ENCODE results near the gene STX7.

STX7 gene

DNA sequence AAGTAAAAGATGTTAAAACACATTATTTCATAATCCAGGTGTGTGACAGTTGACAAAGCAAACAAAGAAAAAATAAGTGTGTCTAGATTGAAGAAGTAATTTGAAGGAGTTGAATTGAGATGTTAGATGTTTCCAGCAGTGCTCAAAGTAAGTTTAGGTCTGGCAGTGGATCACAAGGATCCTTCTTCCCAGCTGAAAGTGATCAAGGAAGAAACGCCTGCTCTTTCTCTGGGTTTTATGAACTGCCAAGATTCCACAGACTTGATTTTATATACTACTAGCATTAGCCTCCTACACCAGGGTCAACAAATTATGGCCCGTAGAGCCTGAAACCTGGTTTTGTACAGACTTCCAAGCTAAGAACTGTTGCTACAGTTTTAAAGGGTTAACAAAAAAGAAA lies 30.3 kb downstream of the STX7 start:
- Histone ChIP-seq H3K4me1 (ENCODE audit: control insufficient read depth in 5 of 5, insufficient read depth in 5 of 5, low read length in 5 of 5) (peaks cover 0 to 17% (median 6%) of the 10 kb centered on the region in 5 donors), H3K36me3 (ENCODE audit: control insufficient read depth in 5 of 5, insufficient read depth in 5 of 5, low read length in 5 of 5) (peaks cover 0 to 3% (median 0%) of the 10 kb centered on the region in 5 donors), H3K9ac (ENCODE audit: low read length in 5 of 5) (no peak overlapping the region), H3K27me3 (ENCODE audit: control insufficient read depth in 5 of 5, insufficient read depth in 4 of 5, low read length in 5 of 5) (no peaks in the 10 kb centered on the region), H3K4me3 (ENCODE audit: low read depth in 1 of 5, low read length in 5 of 5) (no peak overlapping the region), H3K27ac (ENCODE audit: low read depth, low read length) (no peak overlapping the region), H3K9me3 (ENCODE audit: control insufficient read depth in 5 of 5, low read length in 5 of 5) (no peaks in the 10 kb centered on the region)

DNA sequence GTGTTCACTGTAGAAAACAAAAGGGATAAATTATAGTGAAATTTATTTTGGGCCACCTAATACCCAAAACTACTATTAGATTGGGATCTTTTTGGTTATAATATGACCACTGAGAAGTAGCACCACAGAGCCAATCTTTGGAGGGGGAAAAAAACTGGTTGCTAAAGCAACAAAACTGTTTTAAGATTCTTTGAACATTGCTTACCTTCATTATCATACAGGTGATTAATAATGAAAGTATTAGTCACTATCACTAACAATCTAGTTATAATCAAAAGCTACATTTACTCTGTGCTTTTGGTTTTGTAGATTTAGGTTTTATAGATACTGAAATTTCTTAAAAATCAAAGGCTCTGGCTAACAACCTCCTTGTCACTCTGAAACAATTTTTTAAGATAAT lies 31.7 kb downstream of the STX7 start:
- H3K9me3 ChIP-seq (ENCODE audit: control insufficient read depth in 5 of 5, low read length in 5 of 5): no peaks in the 10 kb centered on the region
- no peaks in the 10 kb centered on the region for H3K27me3 ChIP-seq (ENCODE audit: control insufficient read depth in 5 of 5, insufficient read depth in 4 of 5, low read length in 5 of 5)
- peaks cover 0 to 17% (median 13%) of the 10 kb centered on the region in 5 donors for H3K4me1 ChIP-seq (ENCODE audit: control insufficient read depth in 5 of 5, insufficient read depth in 5 of 5, low read length in 5 of 5)
- no peaks in the 10 kb centered on the region for H3K36me3 ChIP-seq (ENCODE audit: control insufficient read depth in 5 of 5, insufficient read depth in 5 of 5, low read length in 5 of 5)
- no peak overlapping the region for H3K9ac ChIP-seq (ENCODE audit: low read length in 5 of 5)
- no peak overlapping the region for H3K4me3 ChIP-seq (ENCODE audit: low read depth in 1 of 5, low read length in 5 of 5)
- H3K27ac ChIP-seq (ENCODE audit: low read depth, low read length): no peak overlapping the region

DNA sequence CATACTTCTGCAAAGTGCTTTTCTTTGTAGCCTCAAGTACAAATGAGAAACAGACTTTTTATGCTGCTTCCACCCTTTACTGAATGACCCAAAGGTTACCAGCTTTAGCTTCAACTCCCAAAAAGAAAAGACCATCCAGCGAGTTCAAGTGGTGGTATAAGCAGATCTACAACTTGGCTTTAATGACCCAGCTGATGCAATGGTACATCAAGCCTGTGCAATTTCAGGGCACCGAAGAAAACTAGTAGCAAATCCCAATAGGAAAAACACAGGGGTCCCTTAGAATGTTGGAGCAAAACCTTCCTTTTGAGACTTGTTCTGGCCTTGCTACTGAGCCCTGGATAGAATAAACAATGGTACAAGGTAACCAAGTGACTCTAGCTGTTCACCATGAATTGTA lies 33.8 kb downstream of the STX7 start:
- no peaks in the 10 kb centered on the region for H3K27me3 ChIP-seq (ENCODE audit: control insufficient read depth in 5 of 5, insufficient read depth in 4 of 5, low read length in 5 of 5)
- H3K27ac ChIP-seq (ENCODE audit: low read depth, low read length): no peak overlapping the region
- peaks cover 0 to 17% (median 13%) of the 10 kb centered on the region in 5 donors for H3K4me1 ChIP-seq (ENCODE audit: control insufficient read depth in 5 of 5, insufficient read depth in 5 of 5, low read length in 5 of 5)
- no peak overlapping the region for H3K9ac ChIP-seq (ENCODE audit: low read length in 5 of 5)
- no peaks in the 10 kb centered on the region for H3K9me3 ChIP-seq (ENCODE audit: control insufficient read depth in 5 of 5, low read length in 5 of 5)
- no peak overlapping the region for H3K4me3 ChIP-seq (ENCODE audit: low read depth in 1 of 5, low read length in 5 of 5)
- H3K36me3 ChIP-seq (ENCODE audit: control insufficient read depth in 5 of 5, insufficient read depth in 5 of 5, low read length in 5 of 5): peaks cover 0 to 3% (median 0%) of the 10 kb centered on the region in 5 donors

DNA sequence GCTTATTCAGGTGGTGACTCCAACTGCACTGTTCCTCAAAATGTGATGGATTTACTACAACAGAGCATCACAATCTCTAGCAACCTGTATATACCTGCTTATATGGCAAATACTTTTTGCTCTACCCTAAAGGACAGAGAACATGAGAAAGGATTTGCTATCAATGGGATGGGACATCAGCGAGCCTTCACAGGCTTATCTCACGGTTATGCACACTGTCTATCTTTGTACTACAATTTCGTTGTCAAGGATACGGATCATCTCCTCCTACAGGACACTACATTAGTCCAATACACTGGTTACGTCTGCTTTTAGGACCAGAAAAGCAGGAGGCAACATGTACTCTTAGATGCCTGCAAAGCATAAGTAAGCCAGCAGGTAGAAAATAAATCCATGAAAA lies 34.2 kb downstream of the STX7 start:
- no peaks in the 10 kb centered on the region for H3K9me3 ChIP-seq (ENCODE audit: control insufficient read depth in 5 of 5, low read length in 5 of 5)
- H3K4me1 ChIP-seq (ENCODE audit: control insufficient read depth in 5 of 5, insufficient read depth in 5 of 5, low read length in 5 of 5): peaks cover 0 to 17% (median 13%) of the 10 kb centered on the region in 5 donors
- H3K9ac ChIP-seq (ENCODE audit: low read length in 5 of 5): no peak overlapping the region
- H3K36me3 ChIP-seq (ENCODE audit: control insufficient read depth in 5 of 5, insufficient read depth in 5 of 5, low read length in 5 of 5): peaks cover 0 to 5% (median 0%) of the 10 kb centered on the region in 5 donors
- no peak overlapping the region for H3K27ac ChIP-seq (ENCODE audit: low read depth, low read length)
- no peak overlapping the region for H3K4me3 ChIP-seq (ENCODE audit: low read depth in 1 of 5, low read length in 5 of 5)
- H3K27me3 ChIP-seq (ENCODE audit: control insufficient read depth in 5 of 5, insufficient read depth in 4 of 5, low read length in 5 of 5): no peaks in the 10 kb centered on the region

DNA sequence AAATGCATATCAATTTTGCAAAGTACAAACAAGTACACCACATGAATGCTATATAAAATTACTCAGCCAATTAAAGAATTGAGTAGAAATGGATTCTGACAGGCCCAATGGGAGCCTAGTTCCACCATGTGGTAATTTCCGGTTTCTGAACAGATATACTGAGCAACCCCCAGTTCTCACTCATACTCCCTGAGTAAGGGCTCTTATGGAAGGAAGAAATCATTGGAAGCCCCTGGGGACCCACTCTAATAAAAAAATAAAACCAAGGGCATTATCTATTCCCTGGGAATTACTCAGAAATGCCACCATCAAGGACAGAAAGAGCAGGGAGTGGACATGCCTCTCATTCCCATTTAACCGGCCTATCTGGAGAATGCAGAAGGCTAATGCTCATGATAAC lies 34.6 kb downstream of the STX7 start:
- Histone ChIP-seq H3K27me3 (ENCODE audit: control insufficient read depth in 5 of 5, insufficient read depth in 4 of 5, low read length in 5 of 5) (no peaks in the 10 kb centered on the region), H3K27ac (ENCODE audit: low read depth, low read length) (no peak overlapping the region), H3K9ac (ENCODE audit: low read length in 5 of 5) (no peak overlapping the region), H3K9me3 (ENCODE audit: control insufficient read depth in 5 of 5, low read length in 5 of 5) (no peaks in the 10 kb centered on the region), H3K4me3 (ENCODE audit: low read depth in 1 of 5, low read length in 5 of 5) (no peak overlapping the region), H3K36me3 (ENCODE audit: control insufficient read depth in 5 of 5, insufficient read depth in 5 of 5, low read length in 5 of 5) (peaks cover 0 to 6% (median 0%) of the 10 kb centered on the region in 5 donors), H3K4me1 (ENCODE audit: control insufficient read depth in 5 of 5, insufficient read depth in 5 of 5, low read length in 5 of 5) (peaks cover 0 to 17% (median 13%) of the 10 kb centered on the region in 5 donors)

DNA sequence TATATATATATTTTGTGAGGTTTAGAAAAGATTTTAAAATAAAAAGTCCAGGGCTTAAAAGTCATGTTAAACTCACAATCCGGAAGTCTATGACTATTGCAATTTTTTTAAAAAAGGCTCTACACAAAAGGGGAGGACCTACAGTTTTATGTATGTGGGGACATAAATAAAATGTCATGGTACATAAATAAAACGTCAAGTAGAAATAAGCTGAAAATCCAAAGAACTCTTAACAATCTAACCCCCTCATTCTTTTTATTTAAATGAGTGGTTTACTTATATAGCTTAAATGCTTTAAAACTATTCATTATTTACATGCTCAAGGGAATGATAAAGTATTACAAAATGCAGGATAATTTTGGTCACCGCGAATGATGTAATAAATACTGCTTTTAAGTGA lies 36.2 kb downstream of the STX7 start:
- Histone ChIP-seq H3K9me3 (ENCODE audit: control insufficient read depth in 5 of 5, low read length in 5 of 5) (no peaks in the 10 kb centered on the region), H3K27me3 (ENCODE audit: control insufficient read depth in 5 of 5, insufficient read depth in 4 of 5, low read length in 5 of 5) (no peaks in the 10 kb centered on the region)

DNA sequence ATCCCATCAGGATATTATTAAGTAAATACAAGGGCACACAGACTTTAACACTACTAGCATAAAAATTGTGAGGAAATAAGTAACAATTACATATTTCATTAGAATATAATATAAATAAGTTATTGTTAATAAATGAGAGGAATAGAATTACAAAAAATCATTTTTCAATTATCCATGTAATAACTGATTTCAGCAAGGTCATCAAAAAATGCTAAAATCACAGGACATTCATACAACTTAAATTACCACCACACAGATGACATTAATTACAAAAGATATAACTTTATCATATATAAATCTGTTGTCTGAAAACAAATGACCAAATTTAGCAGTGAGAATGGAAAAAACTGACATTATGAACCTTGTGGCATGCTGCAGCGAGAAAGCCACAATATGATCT lies 37.0 kb downstream of the STX7 start:
- H3K36me3 ChIP-seq (ENCODE audit: control insufficient read depth in 5 of 5, insufficient read depth in 5 of 5, low read length in 5 of 5): peaks cover 10 to 21% (median 14%) of the 10 kb centered on the region in 5 donors
- no peak overlapping the region for H3K4me3 ChIP-seq (ENCODE audit: low read depth in 1 of 5, low read length in 5 of 5)
- H3K4me1 ChIP-seq (ENCODE audit: control insufficient read depth in 5 of 5, insufficient read depth in 5 of 5, low read length in 5 of 5): peaks cover 0 to 13% (median 7%) of the 10 kb centered on the region in 5 donors
- no peaks in the 10 kb centered on the region for H3K9me3 ChIP-seq (ENCODE audit: control insufficient read depth in 5 of 5, low read length in 5 of 5)
- peak overlapping the region in 1 of 5 donors; percentile 60 for H3K9ac ChIP-seq (ENCODE audit: low read length in 5 of 5)
- H3K27me3 ChIP-seq (ENCODE audit: control insufficient read depth in 5 of 5, insufficient read depth in 4 of 5, low read length in 5 of 5): no peaks in the 10 kb centered on the region
- no peak overlapping the region for H3K27ac ChIP-seq (ENCODE audit: low read depth, low read length)

More for the DNA sequence above, 36.2 kb downstream of the STX7 start:
- H3K36me3 ChIP-seq (ENCODE audit: control insufficient read depth in 5 of 5, insufficient read depth in 5 of 5, low read length in 5 of 5): peaks cover 7 to 15% (median 8%) of the 10 kb centered on the region in 5 donors
- no peak overlapping the region for H3K27ac ChIP-seq (ENCODE audit: low read depth, low read length)
- no peak overlapping the region for H3K9ac ChIP-seq (ENCODE audit: low read length in 5 of 5)
- no peak overlapping the region for H3K4me3 ChIP-seq (ENCODE audit: low read depth in 1 of 5, low read length in 5 of 5)
- peaks cover 0 to 13% (median 7%) of the 10 kb centered on the region in 5 donors for H3K4me1 ChIP-seq (ENCODE audit: control insufficient read depth in 5 of 5, insufficient read depth in 5 of 5, low read length in 5 of 5)

DNA sequence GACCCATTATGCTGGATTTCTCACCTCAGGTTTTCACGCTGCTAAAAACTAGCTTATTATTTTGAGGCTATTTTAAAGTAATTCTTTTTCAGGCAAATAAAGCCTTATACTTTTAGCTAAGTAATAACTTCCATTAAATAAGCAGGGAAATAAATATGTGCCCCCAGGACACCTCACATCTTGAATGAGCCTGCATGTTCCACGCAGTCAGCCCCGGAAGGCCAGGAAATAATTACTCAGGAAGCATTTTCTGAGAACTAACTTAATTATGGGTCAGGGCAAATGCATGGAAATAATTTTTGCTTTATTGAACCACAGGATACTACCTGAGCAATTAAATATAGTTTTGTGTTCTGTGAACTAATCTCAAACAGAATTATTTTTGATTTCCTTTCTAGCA lies 41.1 kb downstream of the STX7 start:
- H3K4me3 ChIP-seq (ENCODE audit: low read depth in 1 of 5, low read length in 5 of 5): no peak overlapping the region
- no peak overlapping the region for H3K27ac ChIP-seq (ENCODE audit: low read depth, low read length)
- no peaks in the 10 kb centered on the region for H3K27me3 ChIP-seq (ENCODE audit: control insufficient read depth in 5 of 5, insufficient read depth in 4 of 5, low read length in 5 of 5)
- H3K9me3 ChIP-seq (ENCODE audit: control insufficient read depth in 5 of 5, low read length in 5 of 5): no peaks in the 10 kb centered on the region
- no peak overlapping the region for H3K9ac ChIP-seq (ENCODE audit: low read length in 5 of 5)
- H3K4me1 ChIP-seq (ENCODE audit: control insufficient read depth in 5 of 5, insufficient read depth in 5 of 5, low read length in 5 of 5): peaks cover 0 to 2% (median 1%) of the 10 kb centered on the region in 5 donors
- H3K36me3 ChIP-seq (ENCODE audit: control insufficient read depth in 5 of 5, insufficient read depth in 5 of 5, low read length in 5 of 5): peaks cover 36 to 57% (median 49%) of the 10 kb centered on the region in 5 donors

DNA sequence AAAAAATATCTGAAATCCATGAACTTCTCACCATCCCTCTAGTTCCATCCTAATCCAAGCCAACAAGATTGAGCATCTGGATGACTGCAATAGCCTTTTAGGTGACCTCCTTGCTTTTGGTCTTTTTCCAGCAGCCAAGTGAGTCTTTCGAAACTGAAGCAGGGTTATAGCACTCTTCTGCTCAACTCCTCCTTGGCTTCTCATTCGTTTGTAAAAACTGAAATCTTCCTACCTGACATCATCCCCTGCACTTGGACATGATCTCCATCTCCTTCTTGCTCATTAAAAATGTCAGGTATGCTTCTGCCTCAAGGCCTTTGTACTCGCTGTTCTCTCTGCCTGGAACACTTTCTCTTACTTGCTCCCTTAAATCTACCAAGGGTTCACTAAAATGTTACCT lies 46.0 kb downstream of the STX7 start:
- Histone ChIP-seq H3K27ac (ENCODE audit: low read depth, low read length) (no peak overlapping the region), H3K9ac (ENCODE audit: low read length in 5 of 5) (no peak overlapping the region), H3K27me3 (ENCODE audit: control insufficient read depth in 5 of 5, insufficient read depth in 4 of 5, low read length in 5 of 5) (no peaks in the 10 kb centered on the region), H3K36me3 (ENCODE audit: control insufficient read depth in 5 of 5, insufficient read depth in 5 of 5, low read length in 5 of 5) (peaks cover 63 to 82% (median 78%) of the 10 kb centered on the region in 5 donors), H3K9me3 (ENCODE audit: control insufficient read depth in 5 of 5, low read length in 5 of 5) (no peaks in the 10 kb centered on the region), H3K4me3 (ENCODE audit: low read depth in 1 of 5, low read length in 5 of 5) (no peak overlapping the region), H3K4me1 (ENCODE audit: control insufficient read depth in 5 of 5, insufficient read depth in 5 of 5, low read length in 5 of 5) (peaks cover 0 to 17% (median 8%) of the 10 kb centered on the region in 5 donors)

DNA sequence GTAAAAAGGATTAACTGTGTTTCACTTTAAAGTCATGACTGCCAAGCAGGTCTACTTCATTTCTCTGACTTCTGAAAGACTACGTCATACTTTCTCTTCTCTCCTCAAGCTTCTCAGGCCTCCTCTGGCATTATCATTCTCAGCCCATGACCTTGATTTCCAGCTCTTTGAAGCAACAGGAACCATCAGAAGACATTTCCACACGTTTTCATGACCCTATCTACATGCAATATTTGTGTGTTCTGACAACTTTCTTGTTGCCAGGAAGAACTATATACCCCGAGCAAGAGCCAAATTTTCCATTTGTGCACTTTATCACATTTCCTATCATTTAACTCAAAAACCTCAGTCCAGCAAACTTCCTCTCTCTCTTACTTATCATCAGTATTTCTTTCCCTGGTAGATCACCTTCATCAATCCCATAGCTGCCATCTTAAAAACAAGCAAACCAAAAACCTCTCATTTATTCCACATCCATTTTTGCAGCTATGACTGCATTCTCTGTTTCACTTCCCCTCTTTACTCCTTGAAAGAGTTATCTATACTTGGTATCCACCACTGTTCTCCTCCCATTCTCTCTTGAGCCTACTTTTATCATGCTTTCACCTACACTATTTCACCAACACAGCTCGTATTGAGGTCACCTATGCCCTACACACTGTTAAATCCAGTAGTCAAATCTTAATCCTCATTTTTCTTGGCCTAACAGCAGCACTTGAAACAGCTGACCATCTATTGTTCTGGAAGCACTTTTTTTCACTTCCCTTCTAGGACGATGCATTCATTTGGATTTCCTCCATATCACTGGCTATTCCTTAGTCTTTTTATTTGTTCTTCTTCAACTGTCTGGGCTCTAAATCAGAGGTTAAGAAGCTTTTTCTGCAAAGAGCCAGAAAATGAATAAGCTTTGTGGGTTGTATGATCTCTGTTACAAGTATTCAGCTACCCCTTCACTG lies 47.1 kb downstream of the STX7 start:
- H3K27ac ChIP-seq (ENCODE audit: low read depth, low read length): peak overlapping the region; percentile 0
- no peaks in the 10 kb centered on the region for H3K9me3 ChIP-seq (ENCODE audit: control insufficient read depth in 5 of 5, low read length in 5 of 5)
- H3K4me1 ChIP-seq (ENCODE audit: control insufficient read depth in 5 of 5, insufficient read depth in 5 of 5, low read length in 5 of 5): peaks cover 0 to 17% (median 8%) of the 10 kb centered on the region in 5 donors
- no peaks in the 10 kb centered on the region for H3K27me3 ChIP-seq (ENCODE audit: control insufficient read depth in 5 of 5, insufficient read depth in 4 of 5, low read length in 5 of 5)
- H3K9ac ChIP-seq (ENCODE audit: low read length in 5 of 5): no peak overlapping the region
- H3K36me3 ChIP-seq (ENCODE audit: control insufficient read depth in 5 of 5, insufficient read depth in 5 of 5, low read length in 5 of 5): peaks cover 63 to 83% (median 71%) of the 10 kb centered on the region in 5 donors
- H3K4me3 ChIP-seq (ENCODE audit: low read depth in 1 of 5, low read length in 5 of 5): no peak overlapping the region

Data from subcutaneous abdominal adipose tissue (tissue), 5 donors.